Stimulated activated CD4-positive, alpha-beta T cell treated with anti-CD3 and anti-CD28 coated beads, Interleukin-12 subunit alpha, Interleukin-12 subunit beta, amount 100 ng/mL, for 48 hours (primary cell): ENCODE measurements around the gene HNRNPA3.
A peak's percentile ranks its signal among the peaks of the same experiment; 100 is the strongest.
"Not testable (repeated sequence)": the region's sequence is repeated elsewhere in the genome, so short reads cannot be mapped to it uniquely, and the experiment has no call there.

Experiments
- DNase-seq, 3 donors: peaks; one replicate each; pipeline ENCODE4 v3.0.0-alpha.2; 2020; ENCODE audit warnings: low read depth in 2 of 3, low spot score in 1 of 3

Gene HNRNPA3

GRCh38 chr2:177212106-177212890 is at the start of gene HNRNPA3:
Gene HNRNPA3 (plus strand): TSS chr2:177212794. CDS start chr2:177212800, 6 bp downstream.
- peak; percentile 98 to 99 (median 99) for DNase-seq

- no peak for DNase-seq
Observed at GRCh38 chr2:177164131-177164530, 48.5 kb upstream of the HNRNPA3 start.

GRCh38 chr2:177164584-177165052 is 48.0 kb upstream of the HNRNPA3 start:
- peak; percentile 62 to 74 (median 70) for DNase-seq

- DNase-seq: no peak
Observed at GRCh38 chr2:177165061-177165583, 47.5 kb upstream of the HNRNPA3 start.

- no peak for DNase-seq
Observed at GRCh38 chr2:177165721-177166711, 46.6 kb upstream of the HNRNPA3 start.

- DNase-seq: no peak
Observed at GRCh38 chr2:177169810-177170514, 42.6 kb upstream of the HNRNPA3 start.

- DNase-seq: no peak
Observed at GRCh38 chr2:177171418-177171865, 41.2 kb upstream of the HNRNPA3 start.

GRCh38 chr2:177172034-177172880 is 40.3 kb upstream of the HNRNPA3 start:
- DNase-seq: no peak

- DNase-seq: no peak
Observed at GRCh38 chr2:177174486-177174885, 38.1 kb upstream of the HNRNPA3 start.

GRCh38 chr2:177175917-177176668 is 36.5 kb upstream of the HNRNPA3 start:
- DNase-seq: no peak

GRCh38 chr2:177178797-177179196 is 33.8 kb upstream of the HNRNPA3 start:
- no peak for DNase-seq

- no peak for DNase-seq
Observed at GRCh38 chr2:177179227-177179626, 33.4 kb upstream of the HNRNPA3 start.

- DNase-seq: not testable (repeated sequence)
Observed at GRCh38 chr2:177179671-177180070, 32.9 kb upstream of the HNRNPA3 start.

GRCh38 chr2:177180269-177181000 is 32.2 kb upstream of the HNRNPA3 start:
- no peak for DNase-seq

GRCh38 chr2:177183860-177184259 is 28.7 kb upstream of the HNRNPA3 start:
- no peak for DNase-seq

GRCh38 chr2:177184606-177185005 is 28.0 kb upstream of the HNRNPA3 start:
- no peak for DNase-seq

- DNase-seq: not testable (repeated sequence)
Observed at GRCh38 chr2:177186038-177186437, 26.6 kb upstream of the HNRNPA3 start.

- no peak for DNase-seq
Observed at GRCh38 chr2:177187631-177188312, 24.8 kb upstream of the HNRNPA3 start.
